Epidermal melanocyte (primary cell): ENCODE data around the gene F12.
A peak's percentile ranks its signal among the peaks of the same experiment; 100 is the strongest.

Experiments
- DNase-seq: peaks from one replicate; pipeline ENCODE4 v3.0.0; 2011; ENCODE audit warnings: low spot score; ENCODE audit not compliant: insufficient read length

The F12 gene

DNA sequence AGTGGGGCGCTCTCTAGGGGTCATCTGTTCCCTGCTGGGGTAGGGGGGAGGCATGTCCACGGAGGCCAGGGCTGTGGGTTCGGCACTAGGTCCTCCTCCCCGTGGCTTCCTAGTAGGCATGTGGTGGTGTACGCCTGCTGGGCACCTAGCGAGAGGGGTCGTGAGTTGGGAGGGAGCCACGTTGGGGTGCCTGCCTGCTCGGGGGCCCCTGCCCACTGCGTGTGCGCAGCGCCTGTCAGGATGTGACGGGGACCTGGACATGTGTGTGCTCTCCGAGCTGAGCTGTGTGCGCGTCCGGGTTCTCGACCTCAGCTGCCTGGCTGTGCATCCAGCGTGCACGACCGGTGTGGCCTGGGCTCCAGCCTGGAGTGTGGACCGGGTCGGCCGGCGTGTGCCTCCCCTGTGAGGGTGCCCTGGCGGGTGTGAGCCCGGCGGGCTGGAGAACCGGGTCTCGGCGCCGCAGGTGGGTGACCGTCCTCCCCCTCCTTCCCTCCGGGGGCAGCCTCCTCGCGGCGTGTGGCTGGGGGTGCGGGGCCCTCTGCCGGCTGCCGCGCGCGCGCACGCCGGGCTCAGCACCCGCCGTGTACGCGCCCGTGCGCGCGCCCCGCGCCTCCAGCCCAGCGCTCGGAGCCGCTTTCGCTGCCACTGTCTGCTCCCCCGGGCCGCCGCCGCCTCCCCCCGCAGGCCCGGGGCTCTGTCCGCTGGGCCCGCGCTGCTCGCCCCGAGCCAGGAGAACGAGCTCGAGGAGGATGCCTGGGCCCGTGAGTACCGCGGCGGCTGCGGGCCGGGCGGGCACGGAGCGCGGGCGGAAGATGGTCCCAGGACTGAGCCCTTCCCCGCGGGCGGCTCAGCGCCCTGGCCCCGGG lies 37.1 kb upstream of the F12 start, which contains the start of gene PRR7:
PRR7 (plus strand) TSS at position 615 of the 866 bp plus-strand sequence. CDS start 8,254 bp downstream, outside the sequence.
- DNase-seq = peak; percentile 75

DNA sequence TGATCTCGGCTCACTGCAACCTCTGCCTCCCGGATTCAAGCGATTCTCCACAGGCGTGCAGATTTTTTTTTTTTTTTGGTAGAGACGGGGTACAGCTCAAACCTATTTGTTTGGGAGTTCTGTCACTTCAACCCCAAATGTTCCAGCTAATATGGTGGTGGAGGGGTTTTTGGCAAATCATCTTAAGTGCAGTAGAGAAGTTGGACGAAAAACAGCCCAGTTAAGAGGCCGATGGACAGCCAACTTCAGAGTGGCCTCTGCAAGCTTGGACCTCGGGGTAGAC lies 36.5 kb upstream of the F12 start:
- no peak for DNase-seq

DNA sequence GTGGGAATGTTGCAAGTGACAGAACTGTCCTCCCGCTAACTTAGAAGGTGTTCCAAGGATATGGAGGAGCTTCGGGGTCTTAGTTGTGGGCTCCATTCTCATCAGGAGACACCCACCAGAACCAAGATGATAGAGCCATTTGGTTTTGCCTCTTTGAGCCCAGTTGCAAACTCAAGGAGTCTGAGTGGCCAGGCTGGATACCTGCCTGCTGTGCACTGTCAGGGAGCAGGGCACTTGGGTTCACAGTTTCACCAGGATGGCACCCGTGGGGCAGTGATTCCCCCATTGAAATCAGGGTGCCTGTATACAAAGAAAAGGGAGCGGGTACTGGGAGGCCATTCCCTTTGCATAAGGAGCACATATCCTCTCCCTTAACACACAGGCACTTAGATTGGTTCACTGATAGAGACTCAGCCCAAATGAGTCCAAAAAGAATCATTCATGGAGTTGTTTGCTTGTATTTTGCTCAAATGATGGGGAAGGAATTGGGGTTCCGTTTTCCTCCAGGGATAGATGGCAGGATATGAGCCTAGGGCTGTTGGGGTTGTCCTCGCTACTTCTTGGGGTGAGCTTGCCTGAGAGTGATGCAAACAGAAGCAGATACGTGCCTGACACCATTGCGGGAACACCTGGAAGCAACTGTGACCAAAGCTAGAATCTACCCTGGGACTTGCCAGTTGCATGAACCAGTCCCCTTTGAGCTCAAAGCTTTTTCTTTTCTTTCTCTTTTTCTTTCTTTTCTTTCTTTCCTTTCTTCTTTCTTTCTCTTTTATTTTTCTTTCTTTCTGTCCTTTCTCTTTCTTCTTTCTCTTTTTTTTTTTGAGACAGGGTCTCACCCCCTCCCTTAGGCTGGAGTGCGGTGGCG lies 35.9 kb upstream of the F12 start:
- no peak for DNase-seq

DNA sequence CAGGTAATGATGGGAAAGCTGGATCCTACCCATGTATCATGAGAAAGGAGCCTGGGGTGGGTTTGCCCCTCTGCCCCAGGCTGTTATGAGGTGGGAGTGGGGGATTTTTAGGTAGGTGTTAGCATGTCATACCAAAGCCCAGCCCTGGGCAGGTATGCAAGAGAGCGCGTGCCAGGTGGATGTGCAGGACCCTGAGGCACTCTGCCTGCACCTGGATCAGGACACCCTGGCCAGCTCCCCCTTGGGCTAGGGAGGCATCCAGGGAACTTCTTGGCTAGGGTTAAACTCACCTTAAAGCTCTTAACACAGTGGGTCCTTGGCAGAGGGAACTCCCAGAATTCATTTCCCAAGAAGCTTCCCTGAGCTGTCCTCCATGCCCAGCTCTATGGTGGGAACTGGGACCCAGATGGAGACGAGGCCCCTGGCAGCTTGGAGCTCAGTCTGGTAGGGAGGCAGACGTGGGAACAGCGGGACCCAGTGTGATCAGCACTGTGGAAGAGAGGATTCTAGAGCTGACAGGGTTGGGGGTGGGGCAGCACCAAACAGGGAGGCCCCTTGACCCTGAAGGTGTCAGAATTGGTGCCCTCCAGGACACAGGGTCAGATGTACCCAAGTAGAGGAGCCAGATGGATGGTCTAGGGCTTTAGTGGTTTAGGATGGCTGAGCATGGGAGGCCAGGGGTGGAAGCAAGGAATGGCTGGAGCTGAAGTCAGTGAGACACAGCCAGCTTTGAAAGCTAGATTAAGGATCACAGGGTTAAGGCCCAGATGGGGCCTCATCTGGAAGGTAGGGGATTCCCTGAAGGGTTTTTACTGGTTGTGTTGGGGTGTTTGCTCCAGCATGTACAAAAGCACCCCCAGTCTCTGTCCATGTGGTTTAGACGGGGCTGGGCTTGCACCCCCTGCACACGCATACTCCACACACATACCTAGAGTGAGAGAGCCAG lies 35.0 kb upstream of the F12 start:
- DNase-seq = no peak

DNA sequence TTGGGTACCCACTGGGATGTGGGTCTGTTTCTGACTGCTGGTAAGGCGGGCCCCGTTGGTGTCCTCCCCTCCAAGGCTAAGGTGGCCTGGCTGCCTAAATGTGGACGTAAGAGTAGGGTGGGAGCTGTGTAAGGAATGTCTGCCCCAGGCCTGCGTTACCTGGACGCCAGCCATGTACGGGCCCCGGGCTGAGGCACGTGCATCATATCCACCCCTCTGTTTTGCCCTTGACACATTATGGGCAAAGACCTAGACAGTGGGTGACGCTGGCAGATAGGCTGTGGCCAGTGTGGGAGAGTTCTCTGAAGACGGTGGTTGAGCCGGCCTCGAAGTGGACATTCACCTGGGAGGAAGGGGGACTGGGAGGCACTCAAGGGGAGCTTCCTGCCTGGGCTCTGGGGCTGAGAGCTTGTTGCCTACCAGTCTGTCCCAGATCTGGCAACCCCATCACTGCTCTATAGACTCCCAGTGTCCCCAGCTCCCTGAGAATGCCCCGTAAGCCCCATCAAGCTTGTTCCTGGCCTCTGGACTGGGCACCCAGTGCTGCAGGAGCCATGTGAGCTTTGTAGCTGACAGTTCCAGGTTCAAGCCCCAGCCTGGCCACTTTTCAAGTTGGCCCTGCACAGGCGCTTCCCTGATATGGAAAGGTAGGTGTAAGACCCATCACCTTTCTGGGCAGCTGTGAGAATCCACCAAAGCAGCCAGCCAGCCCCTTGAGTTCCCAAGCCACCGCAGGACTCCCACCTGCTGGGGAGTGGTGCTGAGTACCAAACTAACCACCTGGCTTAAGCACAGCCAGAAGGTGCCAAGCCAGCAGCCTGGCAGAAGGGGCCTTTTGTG lies 34.0 kb upstream of the F12 start:
- no peak for DNase-seq

DNA sequence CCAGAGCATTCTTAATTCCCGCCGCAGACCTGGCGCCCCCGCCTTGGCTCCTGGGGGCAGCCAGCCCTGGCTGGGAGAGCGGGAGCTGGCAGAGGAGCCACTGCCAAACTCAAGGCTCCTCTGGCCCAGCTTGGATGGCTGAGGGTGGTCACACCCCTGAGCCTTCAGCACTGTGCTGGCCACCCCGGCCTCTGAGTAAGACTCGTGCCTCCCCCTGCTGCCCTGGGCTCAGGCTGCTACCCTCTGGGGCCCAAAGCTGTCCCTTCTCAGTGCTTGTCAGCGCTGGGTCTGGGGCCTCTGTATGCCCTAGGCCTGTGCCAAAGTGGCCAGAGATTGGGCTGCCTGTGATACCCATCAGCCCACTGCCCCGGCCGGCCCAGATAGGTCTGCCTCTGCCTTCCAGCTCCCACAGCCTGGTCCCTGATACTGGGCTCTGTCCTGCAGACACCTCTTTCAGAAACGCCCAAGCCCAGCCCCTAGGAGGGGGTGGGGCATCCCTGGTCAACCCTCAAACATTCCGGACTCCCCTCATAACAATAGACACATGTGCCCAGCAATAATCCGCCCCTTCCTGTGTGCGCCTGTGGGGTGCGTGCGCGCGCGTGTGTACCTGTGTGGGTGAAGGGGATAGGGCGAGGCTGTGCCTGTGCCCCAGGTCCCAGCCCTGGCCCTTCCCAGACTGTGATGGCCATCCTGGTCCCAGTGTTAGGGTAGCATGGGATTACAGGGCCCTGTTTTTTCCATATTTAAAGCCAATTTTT lies 32.9 kb upstream of the F12 start:
- DNase-seq = no peak

DNA sequence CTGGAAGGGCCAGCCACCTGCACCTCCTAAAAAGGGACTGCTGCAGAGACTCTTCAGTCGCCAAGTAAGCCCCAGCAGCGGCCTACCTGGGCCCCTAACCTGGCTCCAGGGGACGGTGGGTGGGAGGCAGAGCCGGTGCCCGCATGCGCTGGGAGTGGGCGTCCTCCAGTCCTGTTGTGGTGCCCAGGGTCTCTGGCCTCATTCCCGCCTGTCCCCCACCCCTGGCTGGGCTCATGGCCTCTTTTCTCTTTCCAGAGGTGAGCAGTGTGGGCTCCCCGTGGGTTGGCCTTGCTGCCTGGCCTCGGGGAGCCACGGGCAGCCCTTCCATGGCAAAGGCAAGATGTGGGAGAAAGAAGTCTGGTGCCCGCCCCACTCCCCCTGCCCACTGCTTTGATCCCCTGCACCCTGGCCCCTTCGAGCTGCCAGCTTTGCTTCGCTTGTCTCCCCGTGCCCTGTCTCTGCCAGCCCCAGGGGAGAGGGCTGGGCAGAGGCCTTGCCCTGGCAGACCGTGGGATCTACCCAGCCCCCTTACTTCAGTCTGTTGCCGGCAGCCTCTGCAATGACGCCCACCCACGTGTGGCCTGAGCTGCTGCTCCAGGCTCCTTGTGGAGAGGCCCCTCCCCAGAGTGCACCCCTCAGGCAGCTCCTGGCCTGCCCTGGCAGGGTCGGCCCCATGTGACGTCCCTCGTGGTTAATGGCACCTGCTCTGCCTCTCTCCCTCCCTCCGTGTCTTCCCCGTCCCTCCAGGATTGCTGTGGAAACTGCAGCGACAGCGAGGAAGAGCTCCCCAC lies 31.8 kb upstream of the F12 start:
- no peak for DNase-seq

DNA sequence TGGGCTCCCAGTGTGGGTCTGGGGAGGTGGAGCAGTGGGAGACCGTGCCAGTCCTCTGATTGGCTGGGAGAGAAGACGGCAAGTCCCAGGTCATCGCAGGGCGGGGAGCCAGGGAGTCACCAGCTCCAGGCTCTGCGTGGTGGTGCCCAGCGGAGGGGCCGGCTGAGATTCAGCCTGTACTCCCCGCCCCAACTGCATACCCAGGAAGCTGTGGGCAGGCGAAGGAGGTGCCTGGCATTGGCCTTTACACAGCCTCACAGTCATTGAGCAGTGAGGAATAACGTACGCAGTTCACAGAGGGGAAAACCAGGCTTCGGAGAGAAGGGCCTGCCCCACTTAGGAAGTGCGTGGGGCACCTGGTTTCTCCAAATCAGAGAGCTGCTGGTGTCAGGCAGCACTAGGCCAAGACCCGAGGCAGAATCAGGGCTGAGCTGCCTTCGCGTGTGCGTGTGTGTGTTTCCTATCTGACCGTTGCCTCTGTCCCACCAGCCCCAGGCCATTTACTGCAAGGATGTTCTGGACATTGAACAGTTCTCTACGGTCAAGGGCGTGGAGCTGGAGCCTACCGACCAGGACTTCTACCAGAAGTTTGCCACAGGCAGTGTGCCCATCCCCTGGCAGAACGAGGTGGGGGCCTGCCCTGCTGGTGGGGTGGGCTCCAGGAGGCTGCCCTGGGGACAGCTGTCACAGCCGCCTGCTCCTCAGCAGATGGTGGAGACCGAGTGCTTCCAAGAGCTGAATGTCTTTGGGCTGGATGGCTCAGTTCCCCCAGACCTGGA lies 31.0 kb upstream of the F12 start:
- DNase-seq = no peak

DNA sequence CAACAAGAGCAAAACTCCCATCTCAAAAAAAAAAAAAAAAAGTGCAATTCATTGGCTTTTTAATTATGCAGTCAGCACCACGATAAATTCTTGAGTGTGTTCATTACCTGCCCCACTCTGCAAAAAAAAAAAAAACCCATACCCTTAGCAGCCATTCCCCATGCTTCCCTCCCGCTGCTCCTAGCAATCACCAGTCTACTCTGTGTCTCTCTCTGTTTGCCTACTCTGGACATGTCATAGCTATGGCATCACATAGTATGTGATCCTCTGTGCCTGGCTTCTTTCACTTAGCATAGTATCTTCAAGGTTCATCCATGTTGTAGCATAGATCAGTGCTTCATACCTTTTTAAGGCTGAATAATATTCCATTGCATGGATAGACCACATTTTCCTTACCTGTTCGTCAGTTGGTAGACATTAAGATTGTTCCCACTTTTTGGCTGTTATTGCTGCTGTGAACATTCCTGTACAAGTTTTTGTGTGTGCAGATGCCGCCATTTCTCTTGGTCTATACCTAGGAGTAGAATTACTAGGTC lies 30.2 kb upstream of the F12 start:
- no peak for DNase-seq

DNA sequence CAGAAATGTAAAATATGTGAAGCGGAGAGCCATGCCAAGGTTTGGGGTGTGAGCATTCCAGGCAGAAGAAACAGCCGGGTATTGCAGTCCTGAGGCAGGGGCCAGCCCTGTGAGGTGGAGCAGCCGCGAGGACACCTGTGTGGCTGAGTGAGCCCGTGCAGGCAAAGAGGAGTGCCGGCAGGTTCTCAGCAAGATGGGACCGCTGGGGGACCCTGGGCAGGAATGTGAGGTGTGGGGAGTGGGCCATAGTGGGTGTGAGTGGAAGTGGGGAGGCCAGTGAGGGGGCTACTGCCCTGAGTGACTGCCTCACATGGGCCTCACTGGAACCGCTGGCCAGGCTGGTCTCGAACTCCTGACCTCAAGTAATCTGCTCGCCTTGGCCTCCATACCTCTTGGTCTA lies 29.1 kb upstream of the F12 start:
- DNase-seq = no peak

DNA sequence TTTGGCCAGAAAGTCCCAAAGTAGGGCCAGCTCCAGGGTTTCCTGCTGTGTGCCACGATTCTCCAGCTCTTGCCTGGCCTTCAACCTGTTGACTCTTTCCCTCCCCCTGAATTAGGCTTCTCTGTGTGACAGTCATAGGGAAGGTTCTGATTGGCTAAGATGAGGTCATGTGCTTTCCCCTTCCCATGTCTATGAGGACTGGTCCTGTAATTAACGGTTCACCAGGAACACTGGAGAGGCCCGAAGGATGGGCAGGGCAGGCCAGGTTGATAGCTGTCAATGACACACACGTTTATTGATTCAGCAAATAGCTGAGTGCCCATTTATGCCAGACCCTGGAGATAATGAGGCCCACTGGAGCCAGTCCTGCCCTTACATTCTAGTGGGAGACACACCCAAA lies 28.3 kb upstream of the F12 start:
- DNase-seq = no peak

DNA sequence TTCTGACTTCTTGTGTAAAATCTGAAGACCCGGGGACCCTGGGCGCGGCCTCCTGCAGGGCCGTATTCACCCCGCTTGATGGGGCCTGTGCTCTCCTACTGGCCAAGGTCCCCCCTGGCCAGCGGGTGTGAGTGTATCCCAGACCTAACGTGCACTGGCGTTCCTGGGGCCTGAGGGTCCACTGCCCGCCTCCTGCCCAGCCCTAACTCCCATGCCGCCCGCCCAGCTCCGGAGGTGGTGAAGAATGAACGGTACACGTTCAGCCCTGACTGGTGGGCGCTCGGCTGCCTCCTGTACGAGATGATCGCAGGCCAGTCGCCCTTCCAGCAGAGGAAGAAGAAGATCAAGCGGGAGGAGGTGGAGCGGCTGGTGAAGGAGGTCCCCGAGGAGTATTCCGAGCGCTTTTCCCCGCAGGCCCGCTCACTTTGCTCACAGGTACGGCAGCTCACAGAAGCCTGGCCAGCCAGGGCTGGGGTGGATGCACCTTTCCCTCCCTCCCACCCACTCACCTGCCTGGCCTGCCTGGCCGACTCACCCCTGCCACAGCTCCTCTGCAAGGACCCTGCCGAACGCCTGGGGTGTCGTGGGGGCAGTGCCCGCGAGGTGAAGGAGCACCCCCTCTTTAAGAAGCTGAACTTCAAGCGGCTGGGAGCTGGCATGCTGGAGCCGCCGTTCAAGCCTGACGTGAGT lies 26.6 kb upstream of the F12 start:
- DNase-seq = no peak

DNA sequence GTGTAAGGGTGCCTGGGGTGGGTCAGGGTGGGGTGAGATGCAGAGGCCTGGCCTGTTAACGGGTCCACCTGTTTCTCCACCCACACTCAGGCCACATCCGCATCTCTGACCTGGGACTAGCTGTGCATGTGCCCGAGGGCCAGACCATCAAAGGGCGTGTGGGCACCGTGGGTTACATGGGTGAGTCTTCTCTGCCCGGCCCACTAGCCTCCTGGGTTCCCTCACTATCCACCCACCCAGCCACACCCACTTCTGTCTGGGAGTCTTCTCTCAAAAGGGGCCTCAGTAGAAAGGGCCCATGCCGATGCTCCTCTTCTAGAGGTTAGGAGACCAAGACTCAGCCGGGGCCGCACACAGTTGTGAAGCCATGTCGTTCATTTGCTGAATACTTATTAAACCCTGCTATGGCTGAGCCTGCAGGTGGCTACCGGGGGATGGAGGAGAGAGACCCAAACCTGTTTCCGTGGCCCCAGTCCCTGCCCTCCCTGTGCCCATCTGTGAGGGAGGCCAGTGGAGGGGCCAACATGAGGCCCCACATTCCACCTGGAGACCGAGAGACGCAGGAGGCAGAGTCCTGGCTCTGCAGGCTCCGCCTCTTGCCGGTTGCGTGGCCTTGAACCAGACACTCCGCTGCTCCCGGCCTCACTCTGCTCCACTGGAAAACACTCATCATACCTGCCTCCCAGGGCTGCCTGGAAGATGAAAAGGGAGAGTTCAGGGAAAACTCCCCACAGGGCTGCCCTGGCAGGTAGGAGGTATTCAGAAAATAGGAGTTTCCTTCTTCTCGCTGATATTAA lies 25.8 kb upstream of the F12 start:
- no peak for DNase-seq

DNA sequence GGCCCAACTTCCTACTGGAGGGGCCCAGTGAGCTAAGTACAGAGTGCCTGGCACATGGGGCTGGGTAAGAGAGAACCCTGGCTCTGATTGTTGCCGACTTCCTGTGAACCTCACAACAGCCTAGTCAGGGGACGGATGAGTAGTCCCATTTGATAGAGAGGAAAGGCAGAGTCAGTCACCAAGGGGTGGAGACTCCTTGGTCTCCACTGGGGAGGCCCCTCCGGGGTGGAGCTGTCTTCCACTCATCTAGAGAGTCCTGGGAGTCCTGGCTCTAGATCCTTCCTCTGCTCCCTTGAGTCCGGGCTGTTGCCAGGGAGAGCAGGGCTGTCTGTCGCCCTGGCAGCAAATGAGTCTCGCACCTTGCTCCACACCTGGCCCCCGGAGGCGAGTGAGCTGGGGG lies 25.1 kb upstream of the F12 start:
- no peak for DNase-seq

DNA sequence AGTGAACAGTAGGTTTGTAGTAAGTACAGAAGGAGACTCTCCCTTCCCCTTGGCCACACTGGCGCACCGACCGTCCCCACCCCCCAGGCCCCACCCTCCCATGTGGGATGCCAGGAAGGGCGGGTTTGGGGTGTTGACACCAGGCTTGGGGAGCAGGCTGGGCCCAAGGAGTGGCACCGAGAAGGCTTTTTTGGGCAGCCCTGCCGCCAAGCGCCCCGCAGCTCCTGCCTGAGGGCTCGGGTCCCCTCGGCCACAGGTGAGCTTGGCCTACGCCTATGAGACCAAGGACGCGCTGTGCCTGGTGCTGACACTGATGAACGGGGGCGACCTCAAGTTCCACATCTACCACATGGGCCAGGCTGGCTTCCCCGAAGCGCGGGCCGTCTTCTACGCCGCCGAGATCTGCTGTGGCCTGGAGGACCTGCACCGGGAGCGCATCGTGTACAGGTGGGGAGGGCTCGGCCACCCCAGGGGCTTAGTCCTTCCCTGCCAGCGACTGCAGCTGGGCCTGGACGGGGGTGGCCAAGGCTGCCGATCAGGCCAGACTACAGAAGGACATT lies 24.4 kb upstream of the F12 start:
- DNase-seq = no peak
